ENCODE results near the gene PDE6D.

The PDE6D gene

GRCh38 chr2:231743376-231744116 is 37.5 kb downstream of the PDE6D start:
- H3K27ac ChIP-seq, result no peak overlapping the region

GRCh38 chr2:231737761-231738160 is 43.3 kb downstream of the PDE6D start:
- Histone ChIP-seq H3K4me2 (no peak overlapping the region), H2AFZ (ENCODE audit: low read depth) (no peak overlapping the region), H3K27ac (no peak overlapping the region), H3K27me3 (ENCODE audit: insufficient read depth, low read depth) (no peaks in the 10 kb centered on the region), H3K36me3 (ENCODE audit: insufficient read depth) (no peaks in the 10 kb centered on the region), H3K4me1 (ENCODE audit: low read depth, poor library complexity, severe bottlenecking) (no peaks in the 10 kb centered on the region), H4K20me1 (ENCODE audit: insufficient read depth) (no peaks in the 10 kb centered on the region), H3K79me2 (ENCODE audit: insufficient read depth, low read depth) (no peaks in the 10 kb centered on the region), H3K9ac (no peak overlapping the region), H3K4me3 (IDR thresholded peaks at IDR 0.05; ENCODE audit: insufficient read depth, low read depth, low read length) (no peak overlapping the region)
- TF ChIP-seq CTCF (conservative IDR thresholded peaks at IDR 0.05; ENCODE audit: low read depth, low read length), result no peak

More at GRCh38 chr2:231743376-231744116, 37.5 kb downstream of the PDE6D start:
- H2AFZ ChIP-seq (ENCODE audit: low read depth), result no peak overlapping the region
- H3K4me3 ChIP-seq (IDR thresholded peaks at IDR 0.05; ENCODE audit: insufficient read depth, low read depth, low read length), result no peak overlapping the region
- H3K27me3 ChIP-seq (ENCODE audit: insufficient read depth, low read depth), result no peaks in the 10 kb centered on the region
- no peaks in the 10 kb centered on the region for H3K79me2 ChIP-seq (ENCODE audit: insufficient read depth, low read depth)
- H3K36me3 ChIP-seq (ENCODE audit: insufficient read depth), result no peaks in the 10 kb centered on the region
- H4K20me1 ChIP-seq (ENCODE audit: insufficient read depth), result no peaks in the 10 kb centered on the region
- TF ChIP-seq CTCF (conservative IDR thresholded peaks at IDR 0.05; ENCODE audit: low read depth, low read length), result no peak
- no peak overlapping the region for H3K9ac ChIP-seq
- H3K4me1 ChIP-seq (ENCODE audit: low read depth, poor library complexity, severe bottlenecking), result peaks cover under 1% of the 10 kb centered on the region
- H3K4me2 ChIP-seq, result no peak overlapping the region

- Histone ChIP-seq H3K27me3 (ENCODE audit: insufficient read depth, low read depth) (no peaks in the 10 kb centered on the region), H3K4me2 (no peak overlapping the region), H3K79me2 (ENCODE audit: insufficient read depth, low read depth) (no peaks in the 10 kb centered on the region), H3K4me3 (IDR thresholded peaks at IDR 0.05; ENCODE audit: insufficient read depth, low read depth, low read length) (no peak overlapping the region), H3K4me1 (ENCODE audit: low read depth, poor library complexity, severe bottlenecking) (no peaks in the 10 kb centered on the region), H3K36me3 (ENCODE audit: insufficient read depth) (no peaks in the 10 kb centered on the region), H2AFZ (ENCODE audit: low read depth) (no peak overlapping the region), H3K27ac (no peak overlapping the region), H4K20me1 (ENCODE audit: insufficient read depth) (no peaks in the 10 kb centered on the region), H3K9ac (no peak overlapping the region)
- TF ChIP-seq CTCF (conservative IDR thresholded peaks at IDR 0.05; ENCODE audit: low read depth, low read length), result no peak
Observed at GRCh38 chr2:231732604-231733003, 48.5 kb downstream of the PDE6D start.

GRCh38 chr2:231727621-231728020 is 53.5 kb downstream of the PDE6D start:
- Histone ChIP-seq H3K4me1 (ENCODE audit: low read depth, poor library complexity, severe bottlenecking) (no peaks in the 10 kb centered on the region), H3K27me3 (ENCODE audit: insufficient read depth, low read depth) (no peaks in the 10 kb centered on the region), H3K79me2 (ENCODE audit: insufficient read depth, low read depth) (no peaks in the 10 kb centered on the region), H2AFZ (ENCODE audit: low read depth) (no peak overlapping the region), H3K36me3 (ENCODE audit: insufficient read depth) (no peaks in the 10 kb centered on the region), H3K9ac (no peak overlapping the region), H3K4me2 (no peak overlapping the region), H4K20me1 (ENCODE audit: insufficient read depth) (no peaks in the 10 kb centered on the region), H3K4me3 (IDR thresholded peaks at IDR 0.05; ENCODE audit: insufficient read depth, low read depth, low read length) (no peak overlapping the region), H3K27ac (no peak overlapping the region)
- TF ChIP-seq CTCF (conservative IDR thresholded peaks at IDR 0.05; ENCODE audit: low read depth, low read length), result no peak
